Mesangial cell (primary cell): ENCODE results near the gene PSMB11. TPM values are rescaled to one million over a fixed set of nuclear protein-coding genes. Genes with fewer than 3 reads are reported as not detected.

Source experiments
- total RNA-seq: library from RNA; depleted of rRNA; stranded (reverse); fragments of >200 nt; gene quantifications from 2 replicates; pipeline ENCODE4 v1.2.3, GENCODE V29; 2015

Gene PSMB11, protein sequence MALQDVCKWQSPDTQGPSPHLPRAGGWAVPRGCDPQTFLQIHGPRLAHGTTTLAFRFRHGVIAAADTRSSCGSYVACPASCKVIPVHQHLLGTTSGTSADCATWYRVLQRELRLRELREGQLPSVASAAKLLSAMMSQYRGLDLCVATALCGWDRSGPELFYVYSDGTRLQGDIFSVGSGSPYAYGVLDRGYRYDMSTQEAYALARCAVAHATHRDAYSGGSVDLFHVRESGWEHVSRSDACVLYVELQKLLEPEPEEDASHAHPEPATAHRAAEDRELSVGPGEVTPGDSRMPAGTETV
- total RNA-seq: not detected in 2 replicates

DNA sequence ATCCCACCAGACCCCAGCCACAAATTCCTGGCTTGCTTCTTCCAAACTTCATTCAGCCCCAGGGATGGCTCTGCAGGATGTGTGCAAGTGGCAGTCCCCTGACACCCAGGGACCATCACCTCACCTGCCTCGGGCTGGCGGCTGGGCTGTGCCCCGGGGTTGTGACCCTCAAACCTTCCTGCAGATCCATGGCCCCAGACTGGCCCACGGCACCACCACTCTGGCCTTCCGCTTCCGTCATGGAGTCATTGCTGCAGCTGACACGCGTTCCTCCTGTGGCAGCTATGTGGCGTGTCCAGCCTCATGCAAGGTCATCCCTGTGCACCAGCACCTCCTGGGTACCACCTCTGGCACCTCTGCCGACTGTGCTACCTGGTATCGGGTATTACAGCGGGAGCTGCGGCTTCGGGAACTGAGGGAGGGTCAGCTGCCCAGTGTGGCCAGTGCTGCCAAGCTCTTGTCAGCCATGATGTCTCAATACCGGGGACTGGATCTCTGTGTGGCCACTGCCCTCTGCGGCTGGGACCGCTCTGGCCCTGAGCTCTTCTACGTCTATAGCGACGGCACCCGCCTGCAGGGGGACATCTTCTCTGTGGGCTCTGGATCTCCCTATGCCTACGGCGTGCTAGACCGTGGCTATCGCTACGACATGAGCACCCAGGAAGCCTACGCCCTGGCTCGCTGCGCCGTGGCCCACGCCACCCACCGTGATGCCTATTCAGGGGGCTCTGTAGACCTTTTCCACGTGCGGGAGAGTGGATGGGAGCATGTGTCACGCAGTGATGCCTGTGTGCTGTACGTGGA, at the start of gene PSMB11:
Gene PSMB11 (plus strand): TSS at position 51 of the 804 bp plus-strand sequence. CDS start 14 bp downstream, at position 65.

DNA sequence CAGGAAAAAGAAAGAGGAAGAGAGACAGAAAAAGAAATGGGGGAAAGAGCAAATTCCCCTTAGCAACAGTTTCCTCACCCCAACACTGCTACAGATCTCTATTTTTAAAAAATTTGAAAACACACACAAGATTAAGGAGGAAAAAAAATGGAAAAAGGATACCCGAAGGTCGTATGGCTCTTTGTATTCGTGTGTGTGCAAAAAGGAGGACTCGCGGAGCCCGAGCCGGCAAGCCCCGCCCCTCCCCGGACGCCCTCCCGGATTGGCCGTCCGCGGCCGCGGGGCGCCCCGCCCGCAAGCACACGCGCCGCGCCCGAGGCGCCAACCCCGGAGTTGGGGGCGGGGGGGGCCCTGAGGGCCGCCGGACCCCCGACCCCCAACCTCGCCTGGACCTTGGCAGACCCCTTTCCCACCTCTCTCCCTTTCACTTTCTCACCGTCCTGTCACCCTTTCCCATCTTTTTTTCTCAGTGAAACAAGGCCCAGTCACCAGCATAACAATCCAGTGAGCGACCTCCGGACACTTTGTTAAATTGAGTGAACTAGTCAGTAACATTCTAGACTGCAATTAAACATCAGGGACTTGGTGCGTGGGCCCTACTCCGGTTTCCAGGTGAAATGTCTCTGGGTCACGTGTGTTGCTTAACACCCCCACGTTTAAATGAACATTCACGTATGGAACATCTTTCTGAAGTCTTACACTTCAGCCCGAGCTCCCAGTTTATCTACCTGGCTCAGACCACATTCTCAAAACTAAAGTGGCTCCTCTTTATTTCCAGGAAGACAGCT, 31.9 kb upstream of the PSMB11 start, which contains the start of gene C14orf93:
Gene C14orf93 (minus strand): TSS at position 205 of the 788 bp plus-strand sequence. CDS start 11,120 bp downstream, outside the sequence.

DNA sequence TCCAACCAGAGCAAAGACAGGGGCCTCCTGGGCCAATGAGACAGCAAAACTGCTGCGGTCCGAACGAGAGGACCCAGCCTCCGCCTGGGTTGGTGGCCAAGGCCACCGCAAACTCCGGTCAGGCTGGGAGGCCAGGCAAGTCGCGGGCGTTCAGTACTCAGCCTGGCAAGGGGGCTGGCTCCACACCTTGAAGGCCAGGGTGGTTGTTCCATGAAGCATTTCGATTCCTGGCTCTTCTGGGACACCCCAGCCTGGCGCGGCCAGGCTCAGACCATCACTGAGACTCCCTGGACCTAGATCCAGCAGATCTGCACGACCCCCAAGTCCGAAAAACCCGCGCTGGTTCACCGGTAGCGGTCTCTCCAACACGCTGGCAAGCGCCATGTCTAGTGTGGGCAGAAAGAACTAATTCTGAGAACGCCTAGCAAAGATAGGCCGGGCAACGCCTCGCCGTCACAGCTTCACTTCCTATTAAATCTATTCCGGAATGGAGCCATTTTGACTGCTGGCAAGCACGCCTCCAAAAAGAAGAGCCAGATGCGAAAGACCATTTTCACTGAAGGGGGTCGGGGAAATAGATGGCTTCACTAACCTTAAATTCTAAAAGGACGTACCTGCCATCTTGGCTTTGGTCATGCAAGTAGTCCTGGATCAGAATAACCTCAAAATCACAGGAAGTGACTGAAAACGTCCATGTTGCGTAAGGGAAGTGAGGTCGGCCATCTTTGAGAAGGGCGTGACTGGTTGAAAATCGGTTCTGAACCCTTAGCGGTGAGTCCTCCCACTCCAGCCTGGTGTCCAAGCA, 7.3 kb upstream of the PSMB11 start, which contains the start of gene PSMB5:
Gene PSMB5 (minus strand): TSS at position 403 of the 805 bp plus-strand sequence. CDS start 19 bp downstream, at position 384.

DNA sequence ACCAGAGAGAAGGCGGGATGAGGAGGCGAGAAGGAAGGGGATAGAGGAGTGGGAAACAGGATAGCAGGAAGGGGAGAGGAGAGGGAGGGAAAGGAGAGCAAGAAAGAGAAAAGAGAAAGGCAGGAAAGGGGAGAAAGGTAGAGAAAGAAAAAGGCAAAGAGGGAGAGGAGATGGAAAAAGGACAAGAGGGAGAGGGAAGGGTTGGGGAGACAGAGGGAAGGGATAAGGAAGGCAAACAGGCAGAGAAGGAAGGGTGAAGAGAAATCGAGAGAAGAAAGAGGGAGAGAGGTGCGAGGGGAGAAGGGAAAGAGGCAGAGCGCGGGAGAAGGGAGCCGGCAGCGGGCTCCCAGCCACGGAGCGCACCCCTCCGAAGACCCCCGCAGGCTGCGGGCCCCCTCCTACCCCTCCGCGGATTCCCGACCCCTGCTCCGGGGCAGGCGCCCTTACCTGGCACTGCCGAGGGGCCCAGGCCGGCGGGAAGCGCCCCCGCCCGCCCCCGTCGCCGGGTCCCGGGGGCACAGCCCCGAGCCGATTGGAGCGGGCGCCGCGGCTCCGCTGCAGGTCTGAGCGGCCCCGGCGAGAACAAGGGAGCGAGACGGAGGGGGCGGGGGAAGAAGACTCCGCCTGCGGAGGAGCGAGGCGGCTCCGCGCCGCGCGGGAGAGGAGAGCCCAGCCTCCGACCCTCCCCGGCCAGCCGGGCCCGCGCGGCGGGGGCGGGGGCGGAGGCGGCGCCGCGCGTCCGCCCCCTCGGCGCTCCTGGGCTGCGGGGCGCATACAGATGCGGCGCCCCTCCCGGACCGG, 15.1 kb downstream of the PSMB11 start, which contains the start of gene CDH24:
Gene CDH24 (minus strand): TSS at position 565 of the 801 bp plus-strand sequence. CDS start 1,787 bp downstream, outside the sequence.

Other genes starting within 250 kb of the PSMB11 start
- 3.4 and 30.9 TPM in 2 replicates for gene SLC7A7, start 226.8 kb upstream of the PSMB11 start, total RNA-seq
- gene MRPL52, start 212.3 kb upstream of the PSMB11 start, total RNA-seq: 66.7 and 133 TPM in 2 replicates
- gene MMP14, start 205.6 kb upstream of the PSMB11 start, total RNA-seq: 389 and 526 TPM in 2 replicates
- 122 and 211 TPM in 2 replicates for gene LRP10, start 170.5 kb upstream of the PSMB11 start, total RNA-seq
- gene REM2, start 159.0 kb upstream of the PSMB11 start, total RNA-seq: 0.33 and 0.38 TPM in 2 replicates
- gene RBM23, start 123.1 kb upstream of the PSMB11 start, total RNA-seq: 54.6 and 60.3 TPM in 2 replicates
- 58.3 and 102 TPM in 2 replicates for gene PRMT5, start 112.8 kb upstream of the PSMB11 start, total RNA-seq
- gene HAUS4, start 85.1 kb upstream of the PSMB11 start, total RNA-seq: 61.6 and 92.7 TPM in 2 replicates
- gene AJUBA, start 59.7 kb upstream of the PSMB11 start, total RNA-seq: 79.4 and 123 TPM in 2 replicates
- 6.2 and 18.6 TPM in 2 replicates for gene C14orf93, start 32.1 kb upstream of the PSMB11 start, total RNA-seq
- gene PSMB5, start 7.3 kb upstream of the PSMB11 start, total RNA-seq: 269 and 351 TPM in 2 replicates
- gene CDH24, start 15.3 kb downstream of the PSMB11 start, total RNA-seq: 11.1 and 13.8 TPM in 2 replicates
- gene ACIN1, start 52.9 kb downstream of the PSMB11 start, total RNA-seq: 55.4 and 55.8 TPM in 2 replicates
- 44.7 and 47.3 TPM in 2 replicates for gene C14orf119, start 53.3 kb downstream of the PSMB11 start, total RNA-seq
- gene CIROP, start 62.8 kb downstream of the PSMB11 start, total RNA-seq: not detected in 2 replicates
- not detected in 2 replicates for gene CEBPE, start 77.0 kb downstream of the PSMB11 start, total RNA-seq
- gene SLC7A8, start 141.4 kb downstream of the PSMB11 start, total RNA-seq: 0.98 and 7.2 TPM in 2 replicates
- not detected in 2 replicates for gene RNF212B, start 195.7 kb downstream of the PSMB11 start, total RNA-seq
- 9.1 and 11.1 TPM in 2 replicates for gene HOMEZ, start 243.9 kb downstream of the PSMB11 start, total RNA-seq